DND-41 (cell line): Measurements from ENCODE around the gene HUNK.

Experiments used
- ATAC-seq: fragments of 200-7000 bp; cut with Tn5 transposase; 3 replicates; pipeline ENCODE4 v1.9.1; 2021; ENCODE audit warnings: low read depth; ENCODE audit not compliant: insufficient read depth
- DNase-seq: peaks from one replicate; pipeline ENCODE4 v3.0.0-alpha.2; 2020
- H2AFZ ChIP-seq: 2 replicates; pipeline ENCODE4 v1.6.0; 2012; ENCODE audit warnings: low read depth, low read length
- H3K27ac ChIP-seq: 2 replicates; pipeline ENCODE4 v1.5.1; 2012; ENCODE audit warnings: low read length, inconsistent platforms
- H3K27me3 ChIP-seq: fragments of 200-600 bp; sonication (generic); 2 replicates; pipeline ENCODE4 v1.6.0; 2012; ENCODE audit warnings: low read length, mild to moderate bottlenecking, inconsistent platforms; ENCODE audit not compliant: insufficient read depth, poor library complexity
- H3K36me3 ChIP-seq: 2 replicates; pipeline ENCODE4 v1.5.1; 2012; ENCODE audit warnings: low read length, inconsistent platforms; ENCODE audit not compliant: insufficient read depth
- H3K4me1 ChIP-seq: 2 replicates; pipeline ENCODE4 v1.5.1; 2012; ENCODE audit warnings: mild to moderate bottlenecking, low read length; ENCODE audit not compliant: insufficient read depth
- H3K4me2 ChIP-seq: 2 replicates; pipeline ENCODE4 v1.6.0; 2012; ENCODE audit warnings: mild to moderate bottlenecking, moderate library complexity, low read length, inconsistent platforms; ENCODE audit not compliant: insufficient read depth
- H3K4me3 ChIP-seq, 2 experiments: fragments of 200-600 bp in 1 of 2; shearing (Covaris generic) in 1 of 2; 2 replicates each; pipeline ENCODE4 v1.5.1; 2012 to 2016; ENCODE audit warnings: inconsistent platforms in 2 of 2, low read length in 2 of 2, mild to moderate bottlenecking in 2 of 2, low read depth in 1 of 2, moderate library complexity in 1 of 2
- H3K79me2 ChIP-seq: 2 replicates; pipeline ENCODE4 v1.6.0; 2012; ENCODE audit warnings: low read length, inconsistent platforms; ENCODE audit not compliant: insufficient read depth
- H3K9ac ChIP-seq: 2 replicates; pipeline ENCODE4 v1.6.0; 2012; ENCODE audit warnings: low read depth, mild to moderate bottlenecking, inconsistent platforms, low read length, moderate library complexity
- H3K9me3 ChIP-seq: 2 replicates; pipeline ENCODE4 v1.5.1; 2012; ENCODE audit warnings: low read length, moderate library complexity, mild to moderate bottlenecking, inconsistent platforms; ENCODE audit not compliant: insufficient read depth, severe bottlenecking
- H4K20me1 ChIP-seq: 2 replicates; pipeline ENCODE4 v1.6.0; 2012; ENCODE audit warnings: low read length; ENCODE audit not compliant: insufficient read depth
- EZH2 ChIP-seq: IDR thresholded peaks from 3 replicates; pipeline ENCODE4 v1.6.1; 2012; ENCODE audit warnings: borderline replicate concordance, low read depth, mild to moderate bottlenecking, moderate library complexity, low read length, inconsistent platforms; ENCODE audit not compliant: severe bottlenecking
- TF ChIP-seq, protein P1 (sequence below): IDR thresholded peaks from 2 replicates; pipeline ENCODE4 v1.5.1; 2012; ENCODE audit warnings: borderline replicate concordance, low read length, moderate library complexity, mild to moderate bottlenecking; ENCODE audit not compliant: poor library complexity, severe bottlenecking; ENCODE audit errors: extremely low read depth

Gene HUNK

DNA sequence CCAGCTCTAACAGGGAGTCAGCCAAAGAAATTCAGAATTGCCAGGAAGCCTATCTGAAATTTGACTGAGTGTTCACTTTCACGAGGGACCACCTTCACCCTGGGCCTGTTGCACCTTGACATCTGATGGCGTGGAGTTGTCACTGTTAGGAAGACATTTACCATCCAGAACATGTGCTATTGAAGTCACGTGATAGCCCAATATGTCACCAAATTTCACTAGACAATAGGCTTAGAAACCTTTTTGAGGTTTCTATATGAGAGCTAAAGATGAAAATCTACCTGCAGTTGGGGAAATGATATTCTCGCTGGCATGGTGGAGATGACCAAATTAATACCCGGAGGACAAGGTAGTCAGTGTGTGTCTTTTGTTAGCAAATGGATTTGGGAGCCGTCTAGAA, 102.7 kb downstream of the HUNK start:
- no peak overlapping the region for H2AFZ ChIP-seq
- no peak overlapping the region for H3K27ac ChIP-seq
- no peaks in the 10 kb centered on the region for H3K79me2 ChIP-seq
- peaks cover 14% of the 10 kb centered on the region for H3K4me1 ChIP-seq
- H3K36me3 ChIP-seq, result no peaks in the 10 kb centered on the region
- no peak overlapping the region for H3K4me3 ChIP-seq
- H4K20me1 ChIP-seq, result no peaks in the 10 kb centered on the region
- no peak overlapping the region for H3K4me2 ChIP-seq
- no peak for TF ChIP-seq EZH2
- TF ChIP-seq, protein P1, sequence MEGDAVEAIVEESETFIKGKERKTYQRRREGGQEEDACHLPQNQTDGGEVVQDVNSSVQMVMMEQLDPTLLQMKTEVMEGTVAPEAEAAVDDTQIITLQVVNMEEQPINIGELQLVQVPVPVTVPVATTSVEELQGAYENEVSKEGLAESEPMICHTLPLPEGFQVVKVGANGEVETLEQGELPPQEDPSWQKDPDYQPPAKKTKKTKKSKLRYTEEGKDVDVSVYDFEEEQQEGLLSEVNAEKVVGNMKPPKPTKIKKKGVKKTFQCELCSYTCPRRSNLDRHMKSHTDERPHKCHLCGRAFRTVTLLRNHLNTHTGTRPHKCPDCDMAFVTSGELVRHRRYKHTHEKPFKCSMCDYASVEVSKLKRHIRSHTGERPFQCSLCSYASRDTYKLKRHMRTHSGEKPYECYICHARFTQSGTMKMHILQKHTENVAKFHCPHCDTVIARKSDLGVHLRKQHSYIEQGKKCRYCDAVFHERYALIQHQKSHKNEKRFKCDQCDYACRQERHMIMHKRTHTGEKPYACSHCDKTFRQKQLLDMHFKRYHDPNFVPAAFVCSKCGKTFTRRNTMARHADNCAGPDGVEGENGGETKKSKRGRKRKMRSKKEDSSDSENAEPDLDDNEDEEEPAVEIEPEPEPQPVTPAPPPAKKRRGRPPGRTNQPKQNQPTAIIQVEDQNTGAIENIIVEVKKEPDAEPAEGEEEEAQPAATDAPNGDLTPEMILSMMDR, result no peak
- DNase-seq, result no peak
- no peak overlapping the region for H3K9ac ChIP-seq
- peaks cover 11% of the 10 kb centered on the region for H3K27me3 ChIP-seq
- no peak for ATAC-seq
- no peaks in the 10 kb centered on the region for H3K9me3 ChIP-seq

DNA sequence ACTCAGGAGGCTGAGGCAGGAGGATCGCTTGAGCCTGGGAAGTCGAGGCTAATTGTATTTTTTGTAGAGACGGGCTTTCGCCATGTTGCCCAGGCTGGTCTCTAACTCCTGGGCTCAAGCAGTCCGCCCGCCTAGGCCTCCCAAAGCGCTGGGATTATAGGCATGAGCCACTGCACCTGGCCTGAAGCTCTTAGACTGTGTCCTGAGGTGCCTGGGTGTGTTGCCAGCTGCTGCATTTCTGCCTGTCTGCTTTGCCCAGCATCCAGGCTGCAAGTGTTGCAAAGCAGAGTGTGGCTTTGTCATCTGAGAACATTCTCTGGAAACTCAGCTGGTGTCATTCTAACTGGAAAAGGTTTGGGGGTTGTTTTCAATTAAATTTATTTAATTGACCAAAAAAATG, 105.0 kb downstream of the HUNK start:
- DNase-seq (no peak), ATAC-seq (no peak)
- no peaks in the 10 kb centered on the region for H4K20me1 ChIP-seq
- no peaks in the 10 kb centered on the region for H3K79me2 ChIP-seq
- no peak overlapping the region for H3K4me3 ChIP-seq
- no peaks in the 10 kb centered on the region for H3K36me3 ChIP-seq
- no peak overlapping the region for H3K27ac ChIP-seq
- peaks cover 4% of the 10 kb centered on the region for H3K27me3 ChIP-seq
- peaks cover 14% of the 10 kb centered on the region for H3K4me1 ChIP-seq
- H3K4me2 ChIP-seq, result no peak overlapping the region
- no peaks in the 10 kb centered on the region for H3K9me3 ChIP-seq
- H2AFZ ChIP-seq, result no peak overlapping the region
- H3K9ac ChIP-seq, result no peak overlapping the region
- TF ChIP-seq EZH2, result no peak
- TF ChIP-seq, protein P1, result no peak

DNA sequence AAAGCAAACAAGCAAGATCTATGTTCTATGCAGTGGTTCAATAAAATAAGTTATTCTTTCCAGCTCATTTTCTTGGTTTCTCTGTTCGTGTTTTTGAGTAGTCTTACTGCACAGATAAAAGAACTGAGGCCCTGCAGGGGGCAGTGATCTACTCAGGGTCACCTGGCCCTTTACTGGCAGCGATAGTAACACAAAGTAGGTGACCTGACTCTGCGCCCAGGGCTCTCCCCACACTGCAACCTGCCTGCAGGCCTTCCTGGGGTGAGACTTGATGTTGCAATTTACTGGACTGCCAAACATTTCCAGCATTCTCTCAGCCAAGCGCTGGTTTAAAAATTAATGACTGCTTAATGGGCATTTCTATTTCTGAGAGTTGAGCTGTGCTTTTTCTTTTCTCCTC, 110.3 kb downstream of the HUNK start:
- Histone ChIP-seq H3K4me1 (no peaks in the 10 kb centered on the region), H3K27me3 (no peaks in the 10 kb centered on the region), H3K4me2 (no peak overlapping the region), H3K27ac (no peak overlapping the region), H3K79me2 (no peaks in the 10 kb centered on the region), H3K4me3 (no peak overlapping the region), H3K9me3 (no peaks in the 10 kb centered on the region), H4K20me1 (no peaks in the 10 kb centered on the region), H3K36me3 (no peaks in the 10 kb centered on the region), H3K9ac (no peak overlapping the region), H2AFZ (no peak overlapping the region)
- DNase-seq, result no peak
- TF ChIP-seq, protein P1, result no peak
- TF ChIP-seq EZH2, result no peak
- no peak for ATAC-seq

DNA sequence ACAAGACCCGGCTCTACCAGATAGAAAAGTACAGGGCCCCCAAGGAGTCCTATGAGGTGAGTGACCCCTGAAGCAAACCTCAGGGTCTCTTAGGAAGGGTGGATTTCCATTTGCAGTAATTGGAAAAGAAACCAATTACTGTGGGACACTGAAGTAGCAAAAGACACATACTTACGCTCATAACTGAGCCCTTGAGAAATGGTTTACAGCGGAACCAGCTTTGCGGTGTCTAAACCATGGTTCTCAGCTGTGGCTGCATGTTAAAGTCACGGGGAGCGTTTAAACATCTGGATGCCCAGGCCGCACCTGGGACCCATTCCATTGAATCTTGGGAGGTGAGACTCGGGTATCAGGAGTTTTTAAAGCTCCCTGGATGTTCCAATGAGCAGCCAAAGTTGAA, 110.7 kb downstream of the HUNK start:
- Histone ChIP-seq H3K79me2 (no peaks in the 10 kb centered on the region), H3K9ac (no peak overlapping the region), H3K9me3 (no peaks in the 10 kb centered on the region), H3K27me3 (no peaks in the 10 kb centered on the region), H3K27ac (no peak overlapping the region), H2AFZ (no peak overlapping the region), H3K4me3 (no peak overlapping the region), H3K4me2 (no peak overlapping the region), H3K4me1 (no peaks in the 10 kb centered on the region), H3K36me3 (no peaks in the 10 kb centered on the region), H4K20me1 (no peaks in the 10 kb centered on the region)
- TF ChIP-seq, protein P1, result no peak
- no peak for TF ChIP-seq EZH2
- ATAC-seq (no peak), DNase-seq (no peak)
